Keratinocyte (primary cell): ENCODE measurements around the gene SERPINA1.

Experiments used
- CTCF ChIP-seq, 3 experiments: IDR thresholded peaks in 1 of 3; conservative IDR thresholded peaks in 1 of 3; optimal IDR thresholded peaks in 1 of 3; 2 replicates in 2 of 3; 3 replicates in 1 of 3; pipeline versions ENCODE3 to v1.5.1; 2011; ENCODE audit warnings: low read length in 3 of 3, mild to moderate bottlenecking in 3 of 3, moderate library complexity in 2 of 3, control low read depth in 1 of 3, inconsistent platforms in 1 of 3; ENCODE audit not compliant: insufficient read depth in 2 of 3; ENCODE audit errors: extremely low read depth in 1 of 3
- EZH2 ChIP-seq: IDR thresholded peaks from one replicate; pipeline ENCODE4 v1.6.1; 2012; ENCODE audit warnings: inconsistent platforms, mild to moderate bottlenecking, low read length, moderate library complexity

GRCh38 chr14:94364964-94365363 lies 23.4 kb downstream of the SERPINA1 start:
- no peak for TF ChIP-seq CTCF (optimal IDR thresholded peaks at IDR 0.05 in 1 of 3, IDR thresholded peaks at IDR 0.05 in 1 of 3, conservative IDR thresholded peaks at IDR 0.05 in 1 of 3; ENCODE audit: extremely low read depth in 1 of 3, insufficient read depth in 2 of 3, low read length in 3 of 3)
- TF ChIP-seq EZH2 = no peak
